CD4-positive, alpha-beta T cell treated with Interleukin-4 for 4 hours (primary cell): Measurements from ENCODE around the gene GARNL3.

Experiments used
- DNase-seq: peaks from one replicate; pipeline ENCODE4 v3.0.0-alpha.2; 2020

GARNL3 gene

GRCh38 chr9:127353882-127354281 is 89.3 kb downstream of the GARNL3 start:
- DNase-seq = no peak

GRCh38 chr9:127356906-127357305 is 92.3 kb downstream of the GARNL3 start:
- no peak for DNase-seq

GRCh38 chr9:127358023-127358535 is 93.5 kb downstream of the GARNL3 start:
- DNase-seq = no peak

- no peak for DNase-seq
These were observed 94.2 kb downstream of the GARNL3 start for GRCh38 chr9:127358770-127359169.

- DNase-seq = no peak
These were observed 95.7 kb downstream of the GARNL3 start for GRCh38 chr9:127360250-127360649.

GRCh38 chr9:127360829-127361228 is 96.3 kb downstream of the GARNL3 start:
- DNase-seq = no peak

- no peak for DNase-seq
These were observed 97.0 kb downstream of the GARNL3 start for GRCh38 chr9:127361561-127361960.

- DNase-seq = no peak
These were observed 98.3 kb downstream of the GARNL3 start for GRCh38 chr9:127362829-127363228.

- no peak for DNase-seq
These were observed 100.9 kb downstream of the GARNL3 start for GRCh38 chr9:127365461-127365860.

GRCh38 chr9:127366594-127366993 is 102.0 kb downstream of the GARNL3 start:
- no peak for DNase-seq

GRCh38 chr9:127368852-127369402 is 104.4 kb downstream of the GARNL3 start:
- DNase-seq = no peak

GRCh38 chr9:127369428-127369827 is 104.9 kb downstream of the GARNL3 start:
- DNase-seq = no peak

- no peak for DNase-seq
These were observed 105.6 kb downstream of the GARNL3 start for GRCh38 chr9:127370147-127370579.

- no peak for DNase-seq
These were observed 106.4 kb downstream of the GARNL3 start for GRCh38 chr9:127370672-127371648.

- no peak for DNase-seq
These were observed 115.9 kb downstream of the GARNL3 start for GRCh38 chr9:127380479-127380878.

- DNase-seq = no peak
These were observed 118.0 kb downstream of the GARNL3 start for GRCh38 chr9:127382541-127382940.

- DNase-seq = no peak
These were observed 119.6 kb downstream of the GARNL3 start for GRCh38 chr9:127384016-127384730.

GRCh38 chr9:127384901-127385300 is 120.3 kb downstream of the GARNL3 start:
- DNase-seq = no peak

GRCh38 chr9:127386249-127386648 is 121.7 kb downstream of the GARNL3 start:
- DNase-seq = no peak

- no peak for DNase-seq
These were observed 122.4 kb downstream of the GARNL3 start for GRCh38 chr9:127386981-127387380.

GRCh38 chr9:127388037-127388855 is 123.7 kb downstream of the GARNL3 start:
- DNase-seq = peak; percentile 92

GRCh38 chr9:127388856-127389238 is 124.3 kb downstream of the GARNL3 start:
- no peak for DNase-seq
